NCI-H748 (cell line): ENCODE results near the gene ORC3.

ENCODE experiments used
- DNase-seq: peaks from one replicate; lab custom pipeline; 2025; ENCODE audit not compliant: unreplicated experiment; lab: John Stamatoyannopoulos, UW

ORC3 gene

GRCh38 chr6:87589693-87590416 lies at the start of gene ORC3, which contains the start of gene RARS2:
Gene ORC3, plus strand, starts transcription at chr6:87590135. Its CDS starts 34 bp downstream, at chr6:87590169.
Gene RARS2, minus strand, starts transcription at chr6:87589987. Its CDS starts 30 bp downstream, at chr6:87589957.
- peak; percentile 97 for DNase-seq

GRCh38 chr6:87540539-87540938 lies 49.4 kb upstream of the ORC3 start:
- DNase-seq = no peak

- no peak for DNase-seq
Measured at GRCh38 chr6:87541041-87541440, 48.9 kb upstream of the ORC3 start.

GRCh38 chr6:87541744-87542143 lies 48.2 kb upstream of the ORC3 start:
- no peak for DNase-seq

GRCh38 chr6:87543696-87544473 lies 46.0 kb upstream of the ORC3 start:
- no peak for DNase-seq

GRCh38 chr6:87544474-87544735 lies 45.5 kb upstream of the ORC3 start:
- DNase-seq = no peak

- no peak for DNase-seq
Measured at GRCh38 chr6:87551799-87552198, 38.1 kb upstream of the ORC3 start.

- DNase-seq = no peak
Measured at GRCh38 chr6:87553159-87553765, 36.7 kb upstream of the ORC3 start.

GRCh38 chr6:87555506-87555905 lies 34.4 kb upstream of the ORC3 start:
- no peak for DNase-seq

- no peak for DNase-seq
Measured at GRCh38 chr6:87558446-87558845, 31.5 kb upstream of the ORC3 start.

GRCh38 chr6:87561017-87561416 lies 28.9 kb upstream of the ORC3 start:
- no peak for DNase-seq

GRCh38 chr6:87572021-87572420 lies 17.9 kb upstream of the ORC3 start:
- no peak for DNase-seq

- no peak for DNase-seq
Measured at GRCh38 chr6:87572883-87573282, 17.1 kb upstream of the ORC3 start.

- no peak for DNase-seq
Measured at GRCh38 chr6:87573307-87574024, 16.5 kb upstream of the ORC3 start.

- DNase-seq = peak; percentile 34
Measured at GRCh38 chr6:87574237-87574804, 15.6 kb upstream of the ORC3 start.

GRCh38 chr6:87575423-87575822 lies 14.5 kb upstream of the ORC3 start:
- peak; percentile 52 for DNase-seq

- no peak for DNase-seq
Measured at GRCh38 chr6:87583822-87584221, 6.1 kb upstream of the ORC3 start.

- no peak for DNase-seq
Measured at GRCh38 chr6:87586371-87587077, 3.4 kb upstream of the ORC3 start.

GRCh38 chr6:87588756-87589407 lies 1.1 kb upstream of the ORC3 start:
- DNase-seq = no peak

- DNase-seq = no peak
Measured at GRCh38 chr6:87590417-87590880, 514 bp downstream of the ORC3 start.
